SJCRH30 (cell line): ENCODE measurements around the gene SHC3. TPM values are rescaled to one million over a fixed set of nuclear protein-coding genes. Genes with fewer than 3 reads are reported as not detected.

Experiments used
- DNase-seq, 2 experiments: peaks; one replicate each; pipeline ENCODE4 v3.0.0-alpha.2; 2015 to 2020
- H3K27ac ChIP-seq: fragments of 250-450 bp; sonication (Bioruptor Pico); 2 replicates; pipeline ENCODE4 v1.5.1; 2020; ENCODE audit warnings: mild to moderate bottlenecking, moderate library complexity
- H3K27me3 ChIP-seq: fragments of 250-450 bp; sonication (Bioruptor Pico); 2 replicates; pipeline ENCODE4 v1.5.1; 2020; ENCODE audit warnings: mild to moderate bottlenecking, moderate library complexity
- H3K36me3 ChIP-seq: fragments of 250-450 bp; sonication (Bioruptor Pico); 2 replicates; pipeline ENCODE4 v1.5.1; 2020; ENCODE audit warnings: mild to moderate bottlenecking, moderate library complexity
- H3K4me1 ChIP-seq: fragments of 250-450 bp; sonication (Bioruptor Pico); 2 replicates; pipeline ENCODE4 v1.5.1; 2020; ENCODE audit warnings: mild to moderate bottlenecking, moderate library complexity
- H3K4me3 ChIP-seq: fragments of 250-450 bp; sonication (Bioruptor Pico); 2 replicates; pipeline ENCODE4 v1.5.1; 2020; ENCODE audit warnings: mild to moderate bottlenecking, moderate library complexity
- H3K9me3 ChIP-seq: fragments of 250-450 bp; sonication (Bioruptor Pico); replicated peaks from 2 replicates; pipeline ENCODE4 v1.5.1; 2020; ENCODE audit warnings: mild to moderate bottlenecking, moderate library complexity
- total RNA-seq: library from RNA; depleted of rRNA; stranded (reverse); fragments of >200 nt; shearing (Covaris generic); gene quantifications from 2 replicates; pipeline ENCODE4 v1.2.3, GENCODE V29; 2014

SHC3 gene
- total RNA-seq, 1 experiment from 2014 or later, result not detected

- no peak overlapping the region for H3K27ac ChIP-seq
- no peak overlapping the region for H3K4me3 ChIP-seq
- no peaks in the 10 kb centered on the region for H3K36me3 ChIP-seq
- no peaks in the 10 kb centered on the region; the same call in 1 of the 2 replicates for H3K9me3 ChIP-seq
- H3K27me3 ChIP-seq, result peaks cover 3% of the 10 kb centered on the region; the same call in 1 of the 2 replicates
- DNase-seq, result no peak
- no peaks in the 10 kb centered on the region for H3K4me1 ChIP-seq
Observed at GRCh38 chr9:88975966-88976889, 202.4 kb downstream of the SHC3 start.

- Histone ChIP-seq H3K4me1 (no peaks in the 10 kb centered on the region), H3K27me3 (peaks cover 3% of the 10 kb centered on the region; the same call in 1 of the 2 replicates), H3K9me3 (no peaks in the 10 kb centered on the region; the same call in 1 of the 2 replicates), H3K27ac (no peak overlapping the region), H3K36me3 (no peaks in the 10 kb centered on the region), H3K4me3 (no peak overlapping the region)
- no peak for DNase-seq
Observed at GRCh38 chr9:88974641-88975040, 204.0 kb downstream of the SHC3 start.

- no peak overlapping the region for H3K4me3 ChIP-seq
- no peaks in the 10 kb centered on the region for H3K4me1 ChIP-seq
- H3K27me3 ChIP-seq, result peaks cover 3% of the 10 kb centered on the region; the same call in 1 of the 2 replicates
- H3K9me3 ChIP-seq, result no peaks in the 10 kb centered on the region; the same call in 1 of the 2 replicates
- DNase-seq, result peak in 1 of 2 experiments; percentile 20
- H3K36me3 ChIP-seq, result no peaks in the 10 kb centered on the region
- H3K27ac ChIP-seq, result no peak overlapping the region
Observed at GRCh38 chr9:88973281-88974045, 205.2 kb downstream of the SHC3 start.

GRCh38 chr9:88972401-88972800 is 206.2 kb downstream of the SHC3 start:
- Histone ChIP-seq H3K36me3 (no peaks in the 10 kb centered on the region), H3K27me3 (peaks cover 3% of the 10 kb centered on the region; the same call in 1 of the 2 replicates), H3K9me3 (no peaks in the 10 kb centered on the region; the same call in 1 of the 2 replicates), H3K4me3 (no peak overlapping the region), H3K4me1 (no peaks in the 10 kb centered on the region), H3K27ac (no peak overlapping the region)
- no peak for DNase-seq

- Histone ChIP-seq H3K27ac (no peak overlapping the region), H3K4me1 (no peaks in the 10 kb centered on the region), H3K9me3 (no peaks in the 10 kb centered on the region; the same call in 1 of the 2 replicates), H3K36me3 (no peaks in the 10 kb centered on the region), H3K4me3 (no peak overlapping the region), H3K27me3 (peaks cover 3% of the 10 kb centered on the region; the same call in 1 of the 2 replicates)
- no peak for DNase-seq
Observed at GRCh38 chr9:88971131-88971960, 207.3 kb downstream of the SHC3 start.

GRCh38 chr9:88969646-88970373 is 208.8 kb downstream of the SHC3 start:
- no peak for DNase-seq
- Histone ChIP-seq H3K4me1 (no peaks in the 10 kb centered on the region), H3K9me3 (no peaks in the 10 kb centered on the region; the same call in 1 of the 2 replicates), H3K27ac (no peak overlapping the region), H3K27me3 (no peaks in the 10 kb centered on the region), H3K36me3 (no peaks in the 10 kb centered on the region), H3K4me3 (no peak overlapping the region)

GRCh38 chr9:88968799-88969198 is 209.8 kb downstream of the SHC3 start:
- no peaks in the 10 kb centered on the region for H3K36me3 ChIP-seq
- H3K4me3 ChIP-seq, result no peak overlapping the region
- no peak for DNase-seq
- no peaks in the 10 kb centered on the region for H3K4me1 ChIP-seq
- H3K9me3 ChIP-seq, result no peaks in the 10 kb centered on the region; the same call in 1 of the 2 replicates
- H3K27ac ChIP-seq, result no peak overlapping the region
- H3K27me3 ChIP-seq, result no peaks in the 10 kb centered on the region

GRCh38 chr9:88966894-88967676 is 211.5 kb downstream of the SHC3 start:
- H3K4me3 ChIP-seq, result no peak overlapping the region
- no peaks in the 10 kb centered on the region for H3K4me1 ChIP-seq
- H3K27me3 ChIP-seq, result no peaks in the 10 kb centered on the region
- no peak for DNase-seq
- no peak overlapping the region for H3K27ac ChIP-seq
- no peaks in the 10 kb centered on the region for H3K36me3 ChIP-seq
- H3K9me3 ChIP-seq, result no peaks in the 10 kb centered on the region

- Histone ChIP-seq H3K36me3 (no peaks in the 10 kb centered on the region), H3K27ac (no peak overlapping the region), H3K4me1 (no peaks in the 10 kb centered on the region), H3K27me3 (no peaks in the 10 kb centered on the region), H3K9me3 (no peaks in the 10 kb centered on the region), H3K4me3 (no peak overlapping the region)
- no peak for DNase-seq
Observed at GRCh38 chr9:88965473-88965872, 213.1 kb downstream of the SHC3 start.

GRCh38 chr9:88960632-88961031 is 218.0 kb downstream of the SHC3 start:
- no peaks in the 10 kb centered on the region for H3K4me1 ChIP-seq

GRCh38 chr9:88959727-88960469 is 218.7 kb downstream of the SHC3 start:
- no peak for DNase-seq
- no peaks in the 10 kb centered on the region for H3K9me3 ChIP-seq
- no peak overlapping the region for H3K27ac ChIP-seq
- no peaks in the 10 kb centered on the region for H3K36me3 ChIP-seq
- no peaks in the 10 kb centered on the region for H3K4me1 ChIP-seq
- H3K27me3 ChIP-seq, result no peaks in the 10 kb centered on the region; the same call in 1 of the 2 replicates
- H3K4me3 ChIP-seq, result no peak overlapping the region

More at GRCh38 chr9:88960632-88961031, 218.0 kb downstream of the SHC3 start:
- Histone ChIP-seq H3K9me3 (no peaks in the 10 kb centered on the region), H3K27me3 (no peaks in the 10 kb centered on the region; the same call in 1 of the 2 replicates), H3K36me3 (no peaks in the 10 kb centered on the region), H3K4me3 (no peak overlapping the region), H3K27ac (no peak overlapping the region)
- DNase-seq, result no peak

- Histone ChIP-seq H3K27me3 (no peaks in the 10 kb centered on the region; the same call in 1 of the 2 replicates), H3K4me1 (no peaks in the 10 kb centered on the region), H3K36me3 (no peaks in the 10 kb centered on the region), H3K9me3 (no peaks in the 10 kb centered on the region), H3K4me3 (no peak overlapping the region), H3K27ac (no peak overlapping the region)
- DNase-seq, result no peak
Observed at GRCh38 chr9:88957526-88957925, 221.1 kb downstream of the SHC3 start.
